GM19043 (cell line): ENCODE measurements around the gene FARSB.
"Not testable (repeated sequence)": the region's sequence is repeated elsewhere in the genome, so short reads cannot be mapped to it uniquely, and the experiment has no call there.

Experiments used
- ATAC-seq: cut with Tn5 transposase; IDR thresholded peaks from one replicate; pipeline ENCODE4 v1.9.1; 2021; ENCODE audit warnings: low read depth; ENCODE audit not compliant: unreplicated experiment

The FARSB gene

DNA sequence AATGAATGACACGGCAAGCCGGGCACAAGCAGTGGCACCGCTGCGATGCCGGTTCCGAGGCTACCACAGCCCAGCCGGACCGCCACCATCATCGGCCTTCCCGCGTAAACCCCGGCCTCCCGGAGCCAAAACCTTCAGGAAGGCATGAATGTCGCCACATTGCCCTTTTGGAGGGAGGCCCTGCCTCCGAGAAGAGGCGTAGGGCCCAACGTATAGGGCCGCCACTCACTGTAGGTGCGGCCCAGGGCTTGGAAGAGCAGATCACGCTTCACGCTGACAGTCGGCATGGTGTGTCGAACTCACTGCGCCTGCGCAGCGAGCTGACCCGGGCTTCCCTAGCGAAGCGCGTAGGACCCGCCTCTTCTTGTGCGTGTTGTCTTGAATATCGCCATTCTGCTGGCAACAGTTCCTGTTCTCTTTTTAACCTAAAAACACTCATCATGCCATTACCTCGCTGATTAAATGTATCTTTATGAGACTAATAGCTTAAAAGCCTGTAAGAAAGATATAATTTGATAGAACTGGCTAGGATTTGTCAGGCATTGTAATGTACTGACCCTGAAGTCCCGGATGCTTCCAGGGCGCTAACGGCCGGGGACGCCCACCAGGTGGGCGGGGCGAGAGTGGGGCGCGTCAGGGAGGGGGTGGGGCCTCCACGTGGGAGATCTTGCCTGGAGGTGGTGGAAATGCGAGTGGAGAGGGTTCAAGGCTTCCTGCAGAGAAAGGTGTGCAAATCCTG lies at the start of gene FARSB:
FARSB (minus strand) TSS at position 306 of the 739 bp plus-strand sequence; CDS start at position 287, 19 bp downstream.
- ATAC-seq = peak; percentile 89

DNA sequence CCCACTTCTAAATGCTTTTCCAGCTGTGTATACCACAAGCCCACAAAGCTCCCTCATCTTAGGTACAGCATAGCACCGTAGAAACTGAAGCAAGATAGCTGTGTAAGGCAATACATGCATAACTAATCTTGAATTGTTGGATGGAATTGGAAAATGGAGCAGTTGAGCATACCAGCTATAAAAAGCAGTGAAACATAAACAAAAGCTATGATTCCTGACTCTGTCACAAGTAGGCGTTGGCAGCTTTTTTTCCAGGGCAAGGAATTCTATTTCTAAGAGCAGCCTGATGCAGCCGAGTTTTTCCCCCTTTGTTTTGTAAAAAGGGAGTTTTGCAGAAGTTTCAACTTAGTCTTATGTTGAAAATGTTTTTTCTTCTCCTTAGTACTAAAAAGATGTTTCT lies 48.0 kb upstream of the FARSB start:
- ATAC-seq = no peak

GRCh38 chr2:222703091-222703490 lies 47.2 kb upstream of the FARSB start:
- no peak for ATAC-seq

- no peak for ATAC-seq
Measured at GRCh38 chr2:222701721-222702131, 45.8 kb upstream of the FARSB start.

DNA sequence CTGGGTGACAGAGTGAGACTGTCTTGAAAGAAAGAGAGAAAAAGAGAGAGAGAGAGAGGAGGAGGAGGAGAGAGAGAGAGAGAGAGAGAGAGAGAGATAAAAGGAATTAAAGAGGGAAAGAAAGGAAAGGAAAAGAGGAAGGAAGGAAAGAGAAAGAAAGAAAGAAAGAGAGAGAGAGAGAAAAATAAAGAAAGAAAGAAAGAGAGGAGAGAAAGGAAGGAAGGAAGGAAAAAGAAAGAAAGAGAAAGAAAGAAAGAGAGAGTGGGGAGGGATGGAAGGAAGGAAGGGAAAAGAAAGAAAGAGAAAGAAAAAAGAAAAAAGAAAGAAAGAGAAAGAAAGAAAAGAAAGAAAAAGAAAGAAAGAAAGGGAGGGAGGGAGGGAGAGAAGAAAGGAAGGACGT lies 45.3 kb upstream of the FARSB start:
- ATAC-seq = no peak

- ATAC-seq = no peak
Measured at GRCh38 chr2:222698276-222698675, 42.4 kb upstream of the FARSB start.

DNA sequence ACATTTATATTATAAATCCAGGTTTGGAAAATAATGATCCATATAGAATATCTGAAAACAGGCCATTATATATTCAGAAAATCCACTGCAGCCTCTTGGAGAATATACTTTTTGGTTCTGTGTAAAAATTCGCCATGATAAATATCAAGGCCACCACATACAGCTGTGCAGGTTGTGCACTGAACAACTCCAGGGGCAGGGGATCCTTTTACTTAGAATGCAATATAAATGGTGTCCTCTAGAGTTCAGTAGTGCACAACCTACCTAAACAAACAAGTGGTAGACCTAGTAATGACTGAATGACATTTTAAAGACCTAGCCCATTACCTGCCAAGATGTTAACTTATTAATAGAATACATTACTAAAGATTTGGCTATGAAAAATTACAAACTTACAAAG lies 37.9 kb upstream of the FARSB start:
- peak; percentile 62 for ATAC-seq

DNA sequence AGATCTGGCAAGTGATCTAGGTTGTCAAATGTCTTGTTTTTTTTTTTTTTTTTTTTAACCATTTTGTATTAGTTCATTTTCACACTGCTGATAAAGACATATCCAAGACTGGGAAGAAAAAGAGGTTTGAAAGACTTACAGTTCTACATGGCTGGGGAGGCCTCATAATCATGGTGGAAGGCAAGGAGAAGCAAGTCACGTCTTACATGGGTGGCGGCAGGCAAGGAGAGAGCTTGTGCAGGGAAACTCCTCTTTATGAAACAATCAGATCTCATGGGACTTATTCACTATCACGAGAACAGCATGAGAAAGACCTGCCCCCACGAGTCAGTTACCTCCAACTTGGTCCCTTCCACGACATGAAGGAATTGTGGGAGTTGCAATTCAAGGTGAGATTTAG lies 37.5 kb upstream of the FARSB start:
- not testable (repeated sequence) for ATAC-seq

DNA sequence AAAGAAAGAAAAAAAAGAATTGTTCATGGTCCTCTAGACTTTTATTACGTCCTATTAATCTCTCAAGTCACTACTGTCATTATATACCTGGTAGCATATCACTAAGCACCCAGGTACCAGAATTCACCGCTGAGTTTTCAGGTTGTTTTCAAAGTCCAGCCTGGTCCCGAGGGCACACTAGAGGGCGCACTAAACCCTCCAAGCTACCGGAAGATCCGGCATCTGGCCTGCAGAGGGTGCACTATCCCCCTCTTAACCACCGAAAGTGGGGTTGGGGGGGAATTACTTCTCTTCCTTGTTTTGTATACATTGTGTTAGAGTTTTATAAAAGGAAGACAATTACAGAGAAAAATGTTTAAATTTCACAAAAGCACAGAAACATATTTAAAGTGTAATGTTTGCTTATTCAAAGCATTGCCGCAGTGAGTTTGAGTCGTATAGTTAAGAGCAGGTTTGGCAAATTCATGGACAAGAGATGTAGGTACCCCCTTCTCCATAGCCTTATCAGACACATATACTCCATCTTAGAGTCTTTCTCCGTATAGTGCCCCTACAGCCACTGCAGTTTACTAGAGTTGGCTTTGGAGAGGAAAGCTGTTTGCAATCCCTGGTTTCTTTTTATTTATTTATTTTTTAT lies 34.8 kb upstream of the FARSB start:
- peak; percentile 97 for ATAC-seq

DNA sequence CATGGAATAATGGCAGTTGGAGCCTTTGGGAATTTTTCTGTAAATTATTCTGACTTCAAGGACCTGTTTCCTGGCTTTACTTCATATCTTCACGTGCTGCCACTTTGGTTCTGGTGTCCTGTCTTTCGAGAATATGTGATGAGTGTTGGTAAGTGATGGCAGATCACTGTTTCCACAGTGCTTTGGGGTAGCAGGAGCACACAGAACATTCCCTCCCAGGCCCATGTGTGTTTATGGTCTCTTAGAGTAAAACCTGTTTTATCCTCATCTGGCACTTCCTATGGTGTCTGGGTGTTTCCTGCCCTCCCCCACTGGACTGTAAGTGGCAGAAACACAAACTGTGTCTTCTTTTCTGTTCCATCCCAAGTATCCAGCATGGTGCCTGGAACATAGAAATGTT lies 33.4 kb upstream of the FARSB start:
- no peak for ATAC-seq

DNA sequence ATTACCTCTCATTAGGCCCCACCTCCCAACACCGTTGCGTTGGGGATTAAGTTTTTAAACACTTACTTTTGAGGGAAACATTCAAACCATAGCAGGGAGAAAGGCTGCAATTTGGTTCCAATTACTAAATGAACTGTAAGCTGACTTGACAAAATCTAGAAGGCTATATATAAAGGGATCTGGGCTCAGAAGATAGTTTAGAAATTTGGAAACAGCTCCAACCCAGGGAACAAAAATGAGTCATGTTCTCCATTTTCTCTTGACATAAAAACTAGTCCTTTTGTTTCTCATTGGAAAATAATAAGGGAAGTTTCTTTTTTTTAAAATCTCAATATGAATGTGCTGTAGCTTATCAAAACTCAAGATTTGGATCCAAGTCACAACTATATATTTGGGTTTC lies 33.0 kb upstream of the FARSB start:
- no peak for ATAC-seq

- no peak for ATAC-seq
Measured at GRCh38 chr2:222686086-222686750, 30.3 kb upstream of the FARSB start.

DNA sequence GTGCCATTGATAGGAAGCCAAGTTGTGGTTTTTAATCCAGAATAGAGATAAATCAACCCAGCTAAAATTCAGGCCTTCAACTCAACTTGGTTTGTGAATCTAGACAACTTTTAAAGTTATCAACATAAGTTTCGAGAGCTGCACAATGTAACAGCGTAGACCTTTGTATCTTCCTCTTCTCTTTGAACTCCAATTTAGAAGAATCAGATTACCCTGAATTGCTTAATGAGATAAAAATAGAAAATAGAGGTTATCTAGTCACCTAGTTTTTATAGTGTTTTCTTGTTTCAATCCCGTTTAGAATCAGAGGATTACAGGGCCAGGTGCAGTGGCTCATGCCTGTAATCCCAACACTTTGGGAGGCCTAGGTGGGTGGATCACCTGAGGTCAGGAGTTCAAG lies 27.9 kb upstream of the FARSB start:
- ATAC-seq = no peak

- no peak for ATAC-seq
Measured at GRCh38 chr2:222677981-222678380, 22.1 kb upstream of the FARSB start.

- ATAC-seq = no peak
Measured at GRCh38 chr2:222673883-222674282, 18.0 kb upstream of the FARSB start.

DNA sequence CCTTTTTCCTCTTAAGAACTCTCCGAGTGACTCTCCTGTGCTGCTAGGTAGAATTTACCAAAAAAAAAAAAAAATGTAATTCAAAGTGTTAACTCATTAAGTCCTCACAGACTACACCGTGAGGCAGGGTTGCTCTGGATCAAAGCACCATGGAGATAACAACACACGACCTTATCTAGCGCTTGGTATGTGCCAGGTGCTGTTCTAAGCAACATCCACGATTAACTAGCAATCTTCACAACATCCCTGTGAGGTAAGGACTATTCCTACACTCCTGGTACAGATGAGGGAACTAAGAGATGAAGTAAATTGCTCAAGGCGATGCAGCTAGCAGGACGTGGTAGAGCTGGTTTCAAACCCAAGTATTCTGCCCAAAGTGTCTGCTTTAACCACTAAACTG lies 17.4 kb upstream of the FARSB start:
- no peak for ATAC-seq

DNA sequence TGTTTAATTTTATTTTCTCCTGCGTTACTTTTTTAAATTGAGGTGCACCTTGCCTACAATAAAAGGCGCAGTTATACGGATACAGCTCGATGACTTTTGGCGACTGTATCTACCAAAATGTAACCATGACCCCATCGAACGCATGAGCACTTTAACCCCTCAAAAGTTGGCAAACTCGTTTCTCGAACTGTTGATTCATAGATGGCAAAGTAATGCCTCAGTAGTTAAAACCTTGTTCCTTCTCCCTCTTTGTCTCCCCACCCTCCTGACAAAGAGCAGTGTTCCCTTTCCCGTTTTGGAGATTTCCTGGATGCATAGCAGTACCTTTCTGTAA lies 16.1 kb upstream of the FARSB start:
- no peak for ATAC-seq

- ATAC-seq = no peak
Measured at GRCh38 chr2:222671259-222672067, 15.6 kb upstream of the FARSB start, which contains the start of gene MOGAT1. Gene MOGAT1 (plus strand): TSS chr2:222671658. CDS start chr2:222671786, 128 bp downstream.

DNA sequence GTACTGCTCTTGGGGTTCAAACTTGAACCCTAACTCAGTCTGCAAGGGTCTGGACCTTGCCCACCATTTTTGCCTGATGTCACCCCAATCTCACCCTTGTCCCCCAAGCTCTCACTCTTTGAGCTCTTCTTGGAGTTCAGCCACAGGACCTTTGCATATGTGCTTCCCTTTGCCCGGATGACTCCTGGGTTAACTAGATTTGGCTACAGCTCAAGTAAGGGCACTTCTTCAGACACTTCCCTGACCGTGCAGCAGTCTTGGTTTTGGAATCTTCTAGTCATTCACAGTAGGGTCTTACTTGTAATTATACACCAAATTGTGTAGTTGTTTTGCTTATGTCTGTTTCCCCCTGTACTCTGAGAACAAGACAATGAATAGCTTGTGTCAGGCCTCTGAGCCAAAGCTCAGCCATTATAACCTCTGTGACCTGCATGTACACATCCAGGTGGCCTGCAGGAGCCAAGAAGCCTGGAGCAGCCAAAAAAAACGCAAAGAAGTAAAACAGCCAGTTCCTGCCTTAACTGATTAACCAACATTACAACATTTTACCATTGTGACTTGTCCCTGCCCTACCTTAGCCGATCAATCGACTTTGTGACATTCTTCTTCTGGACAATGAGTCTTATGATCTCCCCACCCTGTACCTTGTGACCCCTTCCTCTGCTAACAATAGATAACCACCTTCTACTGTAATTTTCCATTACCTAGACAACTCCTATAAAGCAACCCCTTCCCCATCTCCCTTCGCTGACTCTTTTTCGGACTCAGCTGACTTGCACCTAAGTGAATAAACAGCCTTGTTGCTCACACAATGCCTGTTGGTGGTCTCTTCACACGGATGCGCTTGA lies 14.5 kb upstream of the FARSB start:
- no peak for ATAC-seq

DNA sequence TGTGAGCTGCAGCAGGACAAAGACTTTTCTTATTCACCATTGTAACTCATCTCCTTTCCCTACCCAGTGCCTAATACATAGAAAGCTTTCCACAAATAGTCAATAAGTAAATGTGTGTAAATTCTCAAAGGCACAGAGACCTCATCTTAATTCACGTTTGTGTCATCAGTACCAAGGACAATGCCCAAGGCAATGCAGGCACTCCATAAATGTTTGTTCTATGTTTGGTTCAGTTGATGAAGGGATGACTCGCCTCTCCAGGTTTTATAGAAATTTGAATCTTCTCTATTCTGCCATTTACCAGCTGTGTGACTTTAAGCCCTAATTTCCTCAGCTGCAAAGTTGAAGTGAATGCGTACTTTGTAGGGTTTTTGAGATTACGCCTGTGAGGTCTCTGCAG lies 13.5 kb upstream of the FARSB start:
- ATAC-seq = no peak
